PFSK-1 (cell line): ENCODE data around the gene BEGAIN.

Experiments
- POLR2AphosphoS5 ChIP-seq: IDR thresholded peaks from 2 replicates; pipeline ENCODE4 v1.6.1; 2012; ENCODE audit warnings: low read depth, mild to moderate bottlenecking, control low read depth, low read length, moderate library complexity
- REST ChIP-seq, 2 experiments: IDR thresholded peaks; 2 replicates each; pipeline versions ENCODE4 v1.6.1 to v1.8.0; 2011 to 2012; ENCODE audit warnings: low read depth in 2 of 2, low read length in 2 of 2, control low read depth in 1 of 2, inconsistent platforms in 1 of 2, mild to moderate bottlenecking in 1 of 2, moderate library complexity in 1 of 2; ENCODE audit not compliant: insufficient read depth in 1 of 2
- SIN3A ChIP-seq: IDR thresholded peaks from 2 replicates; pipeline ENCODE4 v1.6.1; 2012; ENCODE audit warnings: mild to moderate bottlenecking, low read length, moderate library complexity, borderline replicate concordance; ENCODE audit not compliant: insufficient read depth
- TAF1 ChIP-seq: IDR thresholded peaks from 2 replicates; pipeline ENCODE4 v1.6.1; 2012; ENCODE audit warnings: low read length, control low read depth, borderline replicate concordance; ENCODE audit not compliant: insufficient read depth

- no peak for TF ChIP-seq TAF1
- TF ChIP-seq POLR2AphosphoS5 = no peak
- TF ChIP-seq SIN3A = no peak
- no peak for TF ChIP-seq REST (IDR thresholded peaks at IDR 0.05; ENCODE audit: insufficient read depth in 1 of 2, low read depth in 2 of 2, low read length in 2 of 2)
These were observed 33.0 kb downstream of the BEGAIN start for GRCh38 chr14:100554082-100554677.
